SU-DHL-6 (cell line): ENCODE measurements around the gene NEK6.

Experiments
- EZH2phosphoT487 ChIP-seq: fragments of 200-600 bp; sonication (generic), shearing (Covaris generic); conservative IDR thresholded peaks from 2 replicates; pipeline ENCODE4 v1.6.1; 2018; ENCODE audit warnings: mild to moderate bottlenecking, antibody characterized with exemption, low read length, moderate library complexity, mixed read lengths
- TF ChIP-seq, protein P1 (sequence below): fragments of 200-600 bp; sonication (generic); IDR thresholded peaks from one replicate; pipeline ENCODE4 v1.5.1; 2017; ENCODE audit warnings: antibody characterized with exemption, mild to moderate bottlenecking, low read length, moderate library complexity; ENCODE audit not compliant: insufficient read depth, poor library complexity, severe bottlenecking

DNA sequence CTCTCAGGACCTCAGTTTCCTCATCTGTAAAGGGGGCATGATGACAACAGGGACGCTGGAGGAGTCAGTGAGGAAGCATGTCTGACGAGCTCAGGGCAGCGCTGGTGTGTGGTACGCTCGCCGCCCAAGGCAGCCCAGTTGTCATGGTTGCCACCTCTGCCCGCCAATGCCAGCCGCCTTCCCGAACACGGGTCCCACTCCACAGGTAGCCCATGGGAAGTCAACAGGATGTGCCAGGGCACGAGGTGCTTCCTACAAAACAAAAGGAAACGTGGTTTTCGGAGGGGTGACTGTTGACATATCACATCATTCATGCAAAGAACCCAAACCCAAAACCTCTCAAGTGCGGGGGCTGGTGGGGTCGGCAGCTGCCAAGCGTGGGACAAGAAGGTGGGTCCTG, 58.1 kb downstream of the NEK6 start:
- TF ChIP-seq, protein P1, sequence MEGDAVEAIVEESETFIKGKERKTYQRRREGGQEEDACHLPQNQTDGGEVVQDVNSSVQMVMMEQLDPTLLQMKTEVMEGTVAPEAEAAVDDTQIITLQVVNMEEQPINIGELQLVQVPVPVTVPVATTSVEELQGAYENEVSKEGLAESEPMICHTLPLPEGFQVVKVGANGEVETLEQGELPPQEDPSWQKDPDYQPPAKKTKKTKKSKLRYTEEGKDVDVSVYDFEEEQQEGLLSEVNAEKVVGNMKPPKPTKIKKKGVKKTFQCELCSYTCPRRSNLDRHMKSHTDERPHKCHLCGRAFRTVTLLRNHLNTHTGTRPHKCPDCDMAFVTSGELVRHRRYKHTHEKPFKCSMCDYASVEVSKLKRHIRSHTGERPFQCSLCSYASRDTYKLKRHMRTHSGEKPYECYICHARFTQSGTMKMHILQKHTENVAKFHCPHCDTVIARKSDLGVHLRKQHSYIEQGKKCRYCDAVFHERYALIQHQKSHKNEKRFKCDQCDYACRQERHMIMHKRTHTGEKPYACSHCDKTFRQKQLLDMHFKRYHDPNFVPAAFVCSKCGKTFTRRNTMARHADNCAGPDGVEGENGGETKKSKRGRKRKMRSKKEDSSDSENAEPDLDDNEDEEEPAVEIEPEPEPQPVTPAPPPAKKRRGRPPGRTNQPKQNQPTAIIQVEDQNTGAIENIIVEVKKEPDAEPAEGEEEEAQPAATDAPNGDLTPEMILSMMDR, result no peak
- TF ChIP-seq EZH2phosphoT487, result no peak
